ENCODE data around the gene GPR146. TPM values are rescaled to one million over a fixed set of nuclear protein-coding genes. Genes with fewer than 3 reads are reported as not detected.

Gene GPR146
- total and polyA plus RNA-seq, 2 of the 8 experiments (the other 6 are each of a cell fraction or from before 2014, with no cell fraction given): 1.8 to 2.7 TPM

DNA sequence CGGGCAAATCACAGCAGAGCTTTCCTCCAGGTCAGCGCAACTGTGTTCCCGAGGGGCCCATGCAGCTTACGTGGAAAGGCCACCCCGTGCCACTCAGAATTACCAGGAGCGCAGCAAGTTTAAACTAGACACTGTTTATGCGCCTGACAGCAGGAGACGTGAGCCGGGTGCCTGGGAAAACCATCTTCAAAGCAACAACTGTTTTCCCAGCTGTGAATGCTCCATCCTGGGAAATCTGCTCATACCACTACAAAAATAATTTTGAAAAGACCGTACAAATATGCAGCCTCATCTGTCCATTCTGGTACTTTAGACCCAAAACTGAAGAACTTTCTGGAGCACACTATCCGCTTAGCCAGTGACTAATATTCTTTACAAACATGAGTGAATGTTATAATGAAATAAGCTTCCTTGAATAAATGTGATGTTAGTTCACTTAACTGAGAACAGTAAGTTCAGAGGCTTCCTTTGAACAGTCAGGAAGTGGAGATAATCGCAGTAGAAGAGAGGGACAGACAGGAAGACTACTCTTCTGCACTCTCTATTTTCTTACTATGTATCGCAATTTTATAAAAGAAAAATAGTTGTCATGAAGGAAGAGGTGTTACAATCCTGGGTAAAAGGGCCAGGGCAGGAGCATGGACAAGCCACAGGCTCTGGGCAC is 60.3 kb downstream of the GPR146 start (continued):
- TF ChIP-seq EZH2 (IDR thresholded peaks at IDR 0.05; ENCODE audit: low read depth, low read length, severe bottlenecking) (no peak), RAD21 (IDR thresholded peaks at IDR 0.05 in 1 of 2, conservative IDR thresholded peaks at IDR 0.05 in 1 of 2; ENCODE audit: low read depth in 2 of 2, low read length in 2 of 2) (no peak), HDAC2 (IDR thresholded peaks at IDR 0.05; ENCODE audit: borderline replicate concordance in 1 of 2, low read depth in 2 of 2, low read length in 2 of 2) (no peak), PHF8 (conservative IDR thresholded peaks at IDR 0.05; ENCODE audit: low read depth, low read length) (no peak)

All from H1 (cell line).